ENCODE data around the gene MYO15B. TPM values are rescaled to one million over a fixed set of nuclear protein-coding genes. Genes with fewer than 3 reads are reported as not detected.

MYO15B gene
- total and polyA plus RNA-seq, 2 of the 13 experiments (the other 11 are each of a cell fraction or from before 2014, with no cell fraction given) = 2.8 to 8.1 TPM

GRCh38 chr17:75557075-75557851 lies 30.3 kb upstream of the MYO15B start (continued):
- TF ChIP-seq BCL3 (CRISPR knock-in tag; IDR thresholded peaks at IDR 0.05) (peak; percentile 80; the same call in 1 of the 2 replicates), MTA1 (CRISPR knock-in tag; IDR thresholded peaks at IDR 0.05; ENCODE audit: borderline replicate concordance) (peak; percentile 88; the same call in 1 of the 2 replicates), ZNF761 (CRISPR knock-in tag; conservative IDR thresholded peaks at IDR 0.05) (peak; percentile 97), CEBPZ (IDR thresholded peaks at IDR 0.05; ENCODE audit: low read length) (no peak), ZFP1 (CRISPR knock-in tag; IDR thresholded peaks at IDR 0.05) (peak; percentile 61; the same call in 1 of the 2 replicates), MXD3 (CRISPR knock-in tag; IDR thresholded peaks at IDR 0.05) (no peak), RXRB (CRISPR knock-in tag; IDR thresholded peaks at IDR 0.05; ENCODE audit: borderline replicate concordance) (peak; percentile 90), RBM39 (IDR thresholded peaks at IDR 0.05; ENCODE audit: low read depth, low read length, poor library complexity, severe bottlenecking) (peak; percentile 81), GATAD2A (CRISPR knock-in tag; IDR thresholded peaks at IDR 0.05) (peak; percentile 95), ZNF232 (CRISPR knock-in tag; IDR thresholded peaks at IDR 0.05; ENCODE audit: borderline replicate concordance) (peak; percentile 65; the same call in 1 of the 2 replicates), AHDC1 (CRISPR knock-in tag; IDR thresholded peaks at IDR 0.05; ENCODE audit: borderline replicate concordance) (peak; percentile 84; the same call in 1 of the 2 replicates), MZF1 (CRISPR knock-in tag; IDR thresholded peaks at IDR 0.05; ENCODE audit: borderline replicate concordance) (no peak), TOE1 (CRISPR knock-in tag; IDR thresholded peaks at IDR 0.05) (0 out of 2 replicates have a peak, but pooled peaks have one; percentile 88), MAF1 (CRISPR knock-in tag; IDR thresholded peaks at IDR 0.05; ENCODE audit: borderline replicate concordance) (peak; percentile 81; the same call in 1 of the 2 replicates), ZSCAN5A (CRISPR knock-in tag; IDR thresholded peaks at IDR 0.05; ENCODE audit: borderline replicate concordance) (peak; percentile 97)

All from HepG2 (cell line).